Mesenchymal stem cell (in vitro differentiated cells and primary cell): ENCODE measurements around the gene HAGH.

Experiments
- DNase-seq: peaks from one replicate; pipeline ENCODE4 v3.0.0-alpha.2; 2013
- H2AFZ ChIP-seq: one replicate; pipeline ENCODE4 v1.6.1; 2013; ENCODE audit warnings: low read depth, mild to moderate bottlenecking, control low read depth, inconsistent platforms, low read length, moderate library complexity
- H2AK5ac ChIP-seq: 2 replicates; pipeline ENCODE4 v1.6.1; 2013; ENCODE audit warnings: low read length, moderate library complexity, mild to moderate bottlenecking, inconsistent platforms; ENCODE audit not compliant: severe bottlenecking
- H2BK120ac ChIP-seq: one replicate; pipeline ENCODE4 v1.6.1; 2013; ENCODE audit warnings: low read depth, mild to moderate bottlenecking, inconsistent platforms, low read length, moderate library complexity
- H2BK12ac ChIP-seq, 2 experiments: one replicate each; pipeline ENCODE4 v1.6.1; 2013; ENCODE audit warnings: inconsistent platforms in 2 of 2, low read length in 2 of 2, mild to moderate bottlenecking in 2 of 2, moderate library complexity in 2 of 2, control low read depth in 1 of 2
- H2BK15ac ChIP-seq: one replicate; pipeline ENCODE4 v1.6.1; 2013; ENCODE audit warnings: mild to moderate bottlenecking, low read depth, inconsistent platforms; ENCODE audit not compliant: poor library complexity, severe bottlenecking
- H2BK5ac ChIP-seq: 2 replicates; pipeline ENCODE4 v1.6.1; 2013; ENCODE audit warnings: low read depth, mild to moderate bottlenecking, low read length, control low read depth, inconsistent platforms; ENCODE audit not compliant: poor library complexity, severe bottlenecking
- H3K14ac ChIP-seq, 2 experiments: one replicate each; pipeline ENCODE4 v1.6.1; 2013; ENCODE audit warnings: inconsistent platforms in 2 of 2, low read length in 2 of 2, control low read depth in 1 of 2, mild to moderate bottlenecking in 1 of 2, moderate library complexity in 1 of 2
- H3K18ac ChIP-seq, 2 experiments: one replicate each; pipeline ENCODE4 v1.6.1; 2013; ENCODE audit warnings: inconsistent platforms in 2 of 2, low read length in 2 of 2, control low read depth in 1 of 2, low read depth in 1 of 2, mild to moderate bottlenecking in 1 of 2
- H3K23ac ChIP-seq, 2 experiments: one replicate each; pipeline ENCODE4 v1.6.1; 2013; ENCODE audit warnings: inconsistent platforms in 2 of 2, low read length in 2 of 2, mild to moderate bottlenecking in 2 of 2, moderate library complexity in 2 of 2, control low read depth in 1 of 2
- H3K27ac ChIP-seq: 2 replicates; pipeline ENCODE4 v1.5.1; 2013; ENCODE audit warnings: mild to moderate bottlenecking, moderate library complexity, low read length, control low read depth, inconsistent platforms; ENCODE audit not compliant: poor library complexity, severe bottlenecking
- H3K27me3 ChIP-seq, 2 experiments: 2 replicates each; pipeline versions ENCODE4 v1.6.1 to v1.7.0; 2013; ENCODE audit warnings: low read length in 2 of 2, mild to moderate bottlenecking in 2 of 2, moderate library complexity in 2 of 2, control low read depth in 1 of 2, inconsistent platforms in 1 of 2; ENCODE audit not compliant: control insufficient read depth in 1 of 2, insufficient read depth in 1 of 2
- H3K36me3 ChIP-seq, 2 experiments: 2 replicates each; pipeline versions ENCODE4 v1.6.1 to v1.7.0; 2013; ENCODE audit warnings: low read length in 2 of 2, control low read depth in 1 of 2, inconsistent platforms in 1 of 2, low read depth in 1 of 2, mild to moderate bottlenecking in 1 of 2; ENCODE audit not compliant: insufficient read depth in 2 of 2, control insufficient read depth in 1 of 2
- H3K4ac ChIP-seq, 2 experiments: one replicate each; pipeline ENCODE4 v1.6.1; 2013; ENCODE audit warnings: inconsistent platforms in 2 of 2, low read length in 2 of 2, mild to moderate bottlenecking in 2 of 2, moderate library complexity in 2 of 2, control low read depth in 1 of 2, low read depth in 1 of 2
- H3K4me1 ChIP-seq: 2 replicates; pipeline ENCODE4 v1.6.1; 2013; ENCODE audit warnings: low read depth, low read length, control low read depth; ENCODE audit not compliant: control insufficient read depth, insufficient read depth
- H3K4me2 ChIP-seq: 2 replicates; pipeline ENCODE4 v1.6.1; 2013; ENCODE audit warnings: low read length, mild to moderate bottlenecking, inconsistent platforms; ENCODE audit not compliant: poor library complexity, severe bottlenecking
- H3K4me3 ChIP-seq, 2 experiments: 2 replicates each; pipeline versions ENCODE4 v1.5.1 to v1.7.0; 2013; ENCODE audit warnings: low read length in 2 of 2, mild to moderate bottlenecking in 2 of 2, control low read depth in 1 of 2, low read depth in 1 of 2; ENCODE audit not compliant: insufficient read depth in 1 of 2
- H3K79me1 ChIP-seq: replicated peaks from 2 replicates; pipeline ENCODE4 v1.6.1; 2013; ENCODE audit warnings: mild to moderate bottlenecking, control low read depth, low read length, inconsistent platforms; ENCODE audit not compliant: poor library complexity, severe bottlenecking
- H3K9ac ChIP-seq: 2 replicates; pipeline ENCODE4 v1.7.0; 2013; ENCODE audit warnings: mild to moderate bottlenecking, low read length, moderate library complexity
- H3K9me3 ChIP-seq: 2 replicates; pipeline ENCODE4 v1.7.0; 2013; ENCODE audit warnings: mild to moderate bottlenecking, low read length; ENCODE audit not compliant: control insufficient read depth
- H4K8ac ChIP-seq: one replicate; pipeline ENCODE4 v1.6.1; 2013; ENCODE audit warnings: inconsistent platforms, mild to moderate bottlenecking, low read length, moderate library complexity
- H4K91ac ChIP-seq: one replicate; pipeline ENCODE4 v1.6.1; 2013; ENCODE audit warnings: mild to moderate bottlenecking, low read length, inconsistent platforms
- WGBS: methylation state at CpG from one replicate; pipeline ENCODE4 v1.1.7; 2013; ENCODE audit warnings: mixed read lengths; 5-methylcytosine and 5-hydroxymethylcytosine counted together

Gene HAGH

GRCh38 chr16:1771864-1772361, 54.7 kb downstream of the HAGH start:
- no peak overlapping the region for H4K91ac ChIP-seq
- H3K4me2 ChIP-seq: peak overlapping the region; percentile 55
- no peaks in the 10 kb centered on the region for H3K27me3 ChIP-seq
- no peak overlapping the region for H3K23ac ChIP-seq
- peak overlapping the region; percentile 64 for H3K27ac ChIP-seq
- 9% methylated on average over 20 of the region's 22 CpGs for WGBS
- H3K18ac ChIP-seq: no peak overlapping the region
- no peak overlapping the region for H2BK12ac ChIP-seq
- H2AFZ ChIP-seq: no peak overlapping the region
- peak overlapping the region; percentile 67 to 87 for H3K4ac ChIP-seq
- H3K36me3 ChIP-seq: peaks cover 40 to 63% of the 10 kb centered on the region in 2 experiments
- H2BK120ac ChIP-seq: no peak overlapping the region
- H2BK5ac ChIP-seq: no peak overlapping the region
- H3K4me3 ChIP-seq: peak overlapping the region; percentile 87 to 92
- H3K9ac ChIP-seq: peak overlapping the region; percentile 87
- peaks cover 45% of the 10 kb centered on the region for H3K4me1 ChIP-seq
- H3K79me1 ChIP-seq: peaks cover 26% of the 10 kb centered on the region
- H2BK15ac ChIP-seq: no peak overlapping the region
- H4K8ac ChIP-seq: peak overlapping the region; percentile 45
- no peaks in the 10 kb centered on the region for H3K9me3 ChIP-seq
- no peak overlapping the region for H2AK5ac ChIP-seq
- DNase-seq: peak; percentile 33
- H3K14ac ChIP-seq: no peak overlapping the region

DNA sequence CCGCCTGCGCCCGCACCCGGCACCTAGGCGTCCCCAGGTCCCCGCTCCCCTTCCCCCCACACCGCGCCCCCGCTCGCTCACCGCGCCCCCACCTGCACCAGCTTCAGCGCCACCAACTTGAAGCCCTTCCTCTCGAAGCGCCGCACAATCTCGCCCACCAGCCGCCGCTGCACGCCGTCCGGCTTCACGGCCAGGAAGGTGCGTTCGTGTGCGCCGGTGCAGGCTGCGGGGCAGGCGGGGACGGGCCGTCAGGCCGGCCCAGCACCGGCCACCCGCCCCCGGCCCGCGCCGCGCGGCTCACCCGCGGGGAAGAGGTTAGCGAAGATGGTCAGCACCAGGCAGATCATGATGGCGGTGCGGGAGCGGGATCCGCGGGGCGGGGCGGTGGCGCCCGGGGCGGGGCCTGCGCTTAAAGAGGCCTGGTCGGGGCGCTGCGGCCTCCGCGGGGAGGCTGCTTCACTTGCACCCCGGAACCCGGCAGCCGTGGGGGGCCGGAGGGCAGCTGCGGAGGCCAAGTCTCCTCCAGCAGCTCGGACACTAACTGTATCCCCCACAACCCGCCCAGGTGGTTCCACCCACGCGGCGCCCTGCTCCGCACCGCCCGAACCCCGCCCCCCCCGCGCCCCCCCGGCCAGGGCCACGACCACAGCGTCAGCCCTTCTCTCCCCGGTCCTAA, 55.3 kb downstream of the HAGH start, which contains the start of gene NME3:
NME3 (minus strand) TSS at position 356 of the 676 bp plus-strand sequence; CDS start at position 347, 9 bp downstream.
- Histone ChIP-seq H3K4ac (peak within 1 kb of the TSS; percentile 67 to 87), H3K4me1 (peaks cover 45% of the 10 kb centered on the region), H2BK15ac (peak within 1 kb of the TSS; percentile 64), H4K8ac (peak within 1 kb of the TSS; percentile 47), H2BK120ac (peak within 1 kb of the TSS; percentile 11), H3K18ac (peak within 1 kb of the TSS; percentile 30 to 89), H3K9ac (peak within 1 kb of the TSS; percentile 87), H3K14ac (peak within 1 kb of the TSS in 1 of 2 experiments; percentile 92), H3K9me3 (no peaks in the 10 kb centered on the region), H2AFZ (peak within 1 kb of the TSS; percentile 62), H4K91ac (peak within 1 kb of the TSS; percentile 46), H3K23ac (peak within 1 kb of the TSS in 1 of 2 experiments; percentile 70), H3K79me1 (peaks cover 24% of the 10 kb centered on the region), H3K4me2 (peak within 1 kb of the TSS; percentile 77), H2AK5ac (no peak within 1 kb of the TSS), H3K27ac (peak within 1 kb of the TSS; percentile 64), H3K27me3 (no peaks in the 10 kb centered on the region), H3K4me3 (peak within 1 kb of the TSS; percentile 87 to 92), H3K36me3 (peaks cover 37 to 63% of the 10 kb centered on the region in 2 experiments), H2BK12ac (peak within 1 kb of the TSS in 1 of 2 experiments; percentile 49), H2BK5ac (no peak within 1 kb of the TSS)
- peak; percentile 75 for DNase-seq
- 2% methylated on average over 47 of the region's 79 CpGs for WGBS

DNA sequence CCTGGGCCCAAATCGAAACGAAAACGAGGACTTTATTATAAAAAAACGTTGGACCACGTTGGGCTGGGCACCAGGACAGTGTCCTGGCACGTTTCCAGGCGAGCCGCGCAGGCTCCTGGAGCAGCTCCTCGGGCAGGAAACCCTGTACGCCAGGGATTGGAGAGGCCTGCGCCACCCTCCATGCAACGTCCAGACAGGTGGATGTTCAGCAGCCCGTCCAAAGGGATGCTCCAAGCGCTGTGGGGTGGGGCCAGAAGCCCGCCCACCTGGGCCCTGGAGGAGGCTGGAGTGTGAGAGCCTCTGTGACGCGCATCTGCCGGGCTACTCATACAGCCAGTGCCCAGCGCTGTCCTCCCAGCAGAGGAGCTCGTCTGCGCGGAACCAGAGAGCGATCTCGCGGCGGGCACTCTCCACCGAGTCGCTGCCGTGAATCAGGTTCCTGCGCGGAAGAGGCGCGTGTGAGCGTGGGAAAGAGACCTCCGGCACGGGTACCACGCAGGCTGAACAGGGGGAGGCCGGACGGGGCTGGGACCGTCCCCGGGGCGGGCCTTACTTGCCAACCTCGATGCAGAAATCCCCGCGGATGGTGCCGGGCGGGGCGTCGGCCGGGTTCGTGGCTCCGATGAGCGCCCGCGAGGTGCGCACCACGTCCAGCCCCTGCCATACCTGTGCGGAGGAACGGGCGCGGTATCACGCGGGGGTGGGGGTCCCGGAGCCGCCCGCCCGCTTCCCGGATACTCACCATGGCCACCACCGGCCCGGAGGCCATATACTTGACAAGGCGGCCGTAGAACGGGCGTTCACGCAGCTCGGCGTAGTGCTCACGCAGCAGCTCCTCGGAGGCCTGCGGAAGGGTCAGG, 56.1 kb downstream of the HAGH start:
- H3K27me3 ChIP-seq: no peaks in the 10 kb centered on the region
- H3K4me3 ChIP-seq: peak overlapping the region; percentile 87 to 92
- no peak overlapping the region for H2BK5ac ChIP-seq
- H3K9ac ChIP-seq: peak overlapping the region; percentile 76
- H3K18ac ChIP-seq: peak overlapping the region; percentile 30 to 61
- peak overlapping the region in 1 of 2 experiments; percentile 26 for H3K14ac ChIP-seq
- H3K23ac ChIP-seq: no peak overlapping the region
- H3K36me3 ChIP-seq: peaks cover 37 to 63% of the 10 kb centered on the region in 2 experiments
- peak overlapping the region in 1 of 2 experiments; percentile 4 for H2BK12ac ChIP-seq
- H2BK15ac ChIP-seq: peak overlapping the region; percentile 48
- no peak overlapping the region for H4K91ac ChIP-seq
- no peaks in the 10 kb centered on the region for H3K9me3 ChIP-seq
- H2BK120ac ChIP-seq: peak overlapping the region; percentile 11
- peaks cover 41% of the 10 kb centered on the region for H3K4me1 ChIP-seq
- WGBS: 32% methylated on average over 59 of the region's 81 CpGs
- peak overlapping the region; percentile 47 for H4K8ac ChIP-seq
- peaks cover 17% of the 10 kb centered on the region for H3K79me1 ChIP-seq
- peak overlapping the region; percentile 9 to 62 for H3K4ac ChIP-seq
- no peak overlapping the region for H3K27ac ChIP-seq
- H3K4me2 ChIP-seq: peak overlapping the region; percentile 77
- peak overlapping the region; percentile 3 for H2AFZ ChIP-seq
- DNase-seq: peak; percentile 64
- H2AK5ac ChIP-seq: no peak overlapping the region
